GM19372 (cell line): ENCODE results near the gene CXCL14.

Source experiments
- ATAC-seq: cut with Tn5 transposase; IDR thresholded peaks from one replicate; pipeline ENCODE4 v1.9.1; 2021; ENCODE audit warnings: mild to moderate bottlenecking, low read depth, moderate library complexity; ENCODE audit not compliant: unreplicated experiment

CXCL14 gene

DNA sequence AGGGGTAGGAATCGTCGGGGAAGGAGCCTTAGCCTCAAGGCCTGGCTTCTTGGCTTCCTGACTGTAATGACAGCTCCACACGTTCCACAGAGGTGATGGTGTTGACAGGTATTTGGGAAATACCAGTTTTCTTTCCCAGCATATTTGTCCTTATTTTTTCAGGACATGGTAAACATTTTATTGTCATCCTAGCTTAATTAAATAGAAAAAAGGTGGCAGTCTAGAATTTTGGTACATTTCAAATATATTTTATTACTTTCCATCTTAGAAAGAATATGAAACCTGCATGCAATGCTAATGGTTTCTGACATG, 8.4 kb downstream of the CXCL14 start:
- no peak for ATAC-seq

DNA sequence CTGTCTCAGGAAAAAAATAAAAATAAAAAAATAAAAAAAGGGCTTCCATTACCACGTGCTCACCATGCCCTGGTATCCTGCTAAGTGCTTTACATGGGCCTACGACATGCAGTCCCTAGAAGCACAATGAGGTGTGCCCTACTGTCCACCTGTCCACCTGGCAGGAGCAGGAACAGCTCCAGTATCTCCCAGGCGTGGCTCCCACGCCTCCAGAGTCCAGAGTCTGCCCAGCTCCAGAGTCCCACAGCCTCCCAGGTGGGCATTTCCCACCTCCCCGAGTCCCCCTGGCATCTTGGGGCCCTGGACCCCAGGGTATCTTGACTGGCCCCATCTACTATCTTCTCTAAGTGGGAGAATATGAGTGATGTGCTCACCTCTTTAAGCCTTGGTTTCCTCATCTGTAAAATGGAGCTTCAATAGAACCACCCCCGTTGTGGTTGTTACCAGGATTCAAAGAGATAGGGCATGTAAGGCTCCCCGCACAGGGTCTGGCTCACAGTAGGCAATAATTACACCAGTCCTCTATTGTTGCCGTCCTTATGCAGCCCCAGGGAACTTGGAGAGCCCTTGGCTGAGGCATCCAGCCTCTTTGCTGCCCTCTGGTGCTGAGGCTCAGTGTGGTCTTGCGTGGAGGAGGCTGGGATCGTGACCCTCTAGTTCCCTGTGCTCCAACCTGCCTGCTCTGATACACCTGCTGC, 8.9 kb downstream of the CXCL14 start:
- no peak for ATAC-seq

DNA sequence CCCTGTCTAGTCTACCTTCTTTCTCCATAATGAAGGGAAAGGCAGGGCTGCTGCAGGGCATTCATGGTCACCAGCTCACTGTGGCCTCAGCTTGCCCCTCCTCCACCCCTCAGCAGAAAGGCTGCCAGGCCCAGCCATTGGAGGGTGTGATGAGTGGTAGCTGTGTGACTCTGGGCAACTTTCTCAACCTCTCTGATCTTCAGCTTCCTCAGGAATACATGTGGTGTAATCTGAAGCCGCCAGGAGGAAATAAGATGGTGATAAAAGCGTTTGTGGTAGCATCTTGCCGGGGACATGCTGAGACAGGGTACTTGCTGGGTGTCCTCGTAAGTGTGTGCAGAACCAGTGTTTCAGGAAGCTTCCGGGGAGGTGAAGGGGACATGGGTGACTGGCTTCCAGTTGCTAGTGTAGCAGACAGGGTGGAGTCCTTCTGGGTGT, 9.8 kb downstream of the CXCL14 start:
- ATAC-seq, result no peak

DNA sequence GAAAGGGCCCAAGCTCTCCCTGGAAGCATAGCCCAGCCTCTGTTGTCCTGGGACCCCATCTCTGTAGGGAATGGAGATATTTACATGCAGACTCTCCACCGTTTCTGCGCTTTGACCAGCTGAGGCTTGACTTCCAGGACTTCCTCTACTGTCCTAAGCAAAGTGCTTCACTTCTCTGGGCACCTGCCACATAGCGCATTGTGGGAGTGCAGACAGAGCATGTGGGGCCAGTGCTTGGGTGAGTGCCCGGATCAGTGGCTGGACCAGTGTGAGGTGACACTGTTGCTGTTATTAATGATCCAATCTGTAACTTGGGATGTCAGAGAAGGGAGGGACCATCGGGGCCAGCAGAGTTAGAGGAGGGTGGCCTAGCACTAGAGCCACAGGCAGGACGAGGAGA, 10.5 kb downstream of the CXCL14 start:
- ATAC-seq, result no peak

DNA sequence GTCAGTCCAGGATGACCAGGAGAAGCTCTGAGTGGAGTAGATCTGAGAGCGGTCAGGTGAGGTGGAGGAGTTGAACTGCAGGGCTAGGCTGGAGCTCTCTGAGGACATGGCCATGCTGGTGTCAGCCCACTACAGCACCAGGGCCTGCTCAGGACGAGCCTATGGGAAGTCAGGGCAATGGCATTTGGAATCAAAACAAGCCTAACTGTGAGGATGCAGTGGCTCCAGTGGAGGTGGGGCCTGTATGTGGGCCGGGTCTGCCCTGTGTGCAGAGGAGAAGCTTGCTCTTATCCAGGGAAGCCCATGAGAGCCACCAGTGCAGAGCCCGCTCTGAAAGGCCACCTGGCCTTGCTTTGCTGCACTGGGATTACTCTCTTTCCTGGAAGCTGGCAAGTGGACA, 11.1 kb downstream of the CXCL14 start:
- ATAC-seq, result no peak

DNA sequence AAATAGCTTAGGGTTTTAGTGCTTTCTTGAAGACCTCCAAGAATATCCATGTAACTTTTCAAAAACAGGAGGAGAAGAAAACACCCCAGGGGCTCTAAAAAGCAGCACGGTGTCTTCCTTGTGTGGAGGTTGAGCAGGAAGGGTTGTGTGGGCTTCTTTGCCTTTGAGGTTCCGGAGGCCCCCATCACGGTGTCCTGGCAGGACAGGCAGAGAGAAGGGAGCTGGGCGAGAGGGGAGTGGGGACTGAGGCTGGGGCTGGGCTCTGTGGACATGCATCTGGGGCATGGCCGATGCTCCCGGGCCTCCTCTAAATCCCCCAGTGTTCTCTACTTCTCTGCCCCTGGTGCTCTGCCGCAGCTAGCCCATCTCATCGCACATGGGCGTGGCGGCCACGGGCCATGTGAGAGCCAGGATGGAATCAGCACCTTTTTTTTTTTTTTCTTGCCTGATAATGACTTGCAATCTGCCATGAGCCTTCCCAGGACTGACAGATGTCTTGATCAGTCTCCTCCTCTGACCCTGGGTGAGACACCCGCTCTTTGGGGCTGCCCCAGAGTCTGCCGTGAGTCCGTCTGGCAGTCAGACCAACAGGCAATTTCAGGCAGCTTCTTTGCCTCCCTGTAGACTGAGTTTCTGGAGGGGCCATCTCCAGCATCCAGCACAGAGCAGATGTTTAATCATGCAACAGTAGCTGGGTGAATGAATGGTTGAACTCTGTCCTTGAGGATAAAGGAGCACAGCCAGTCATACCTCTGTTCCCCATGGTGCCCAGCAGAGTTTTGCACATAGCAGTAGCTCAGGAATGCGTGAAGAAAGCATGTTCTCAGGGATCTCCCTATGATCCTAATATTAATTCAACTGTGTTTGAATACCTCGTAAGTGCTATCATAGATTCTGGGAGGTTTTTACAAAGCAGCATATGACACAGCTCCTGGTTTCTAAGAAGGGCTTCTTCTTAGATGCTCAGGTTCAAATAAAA, 12.1 kb downstream of the CXCL14 start:
- ATAC-seq, result no peak

DNA sequence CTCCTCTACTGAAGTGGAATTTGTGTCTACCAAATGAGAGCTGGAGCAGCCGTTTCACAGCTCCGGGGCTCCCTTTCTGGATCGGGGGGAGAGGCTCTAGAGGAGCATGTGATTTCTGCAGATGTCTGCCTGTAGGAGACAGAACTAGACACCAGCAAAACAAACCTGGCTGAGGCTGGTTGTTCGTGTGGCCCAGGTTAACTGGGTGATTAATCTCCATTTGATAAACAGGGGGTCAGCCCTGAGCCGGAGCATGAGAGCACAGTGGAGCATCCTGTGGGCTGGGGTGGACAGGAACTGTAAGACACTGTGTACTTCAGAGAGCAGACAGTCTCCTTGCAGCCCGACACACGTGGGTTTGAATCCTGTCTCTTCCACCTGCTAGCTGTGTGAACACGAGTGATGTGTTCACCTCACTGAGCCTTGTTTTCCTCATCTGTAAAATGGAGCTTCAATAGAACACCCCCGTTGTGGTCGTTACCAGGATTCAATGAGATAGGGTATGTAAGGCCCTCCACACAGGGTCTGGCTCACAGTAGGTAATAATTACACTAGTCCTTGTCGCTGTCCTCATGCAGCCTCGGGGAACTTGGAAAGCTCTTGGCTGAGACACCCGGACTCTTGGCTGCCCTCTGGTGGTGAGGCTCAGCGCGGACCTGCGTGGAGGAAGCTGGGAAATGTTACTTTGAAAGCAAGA, 12.9 kb downstream of the CXCL14 start:
- no peak for ATAC-seq

DNA sequence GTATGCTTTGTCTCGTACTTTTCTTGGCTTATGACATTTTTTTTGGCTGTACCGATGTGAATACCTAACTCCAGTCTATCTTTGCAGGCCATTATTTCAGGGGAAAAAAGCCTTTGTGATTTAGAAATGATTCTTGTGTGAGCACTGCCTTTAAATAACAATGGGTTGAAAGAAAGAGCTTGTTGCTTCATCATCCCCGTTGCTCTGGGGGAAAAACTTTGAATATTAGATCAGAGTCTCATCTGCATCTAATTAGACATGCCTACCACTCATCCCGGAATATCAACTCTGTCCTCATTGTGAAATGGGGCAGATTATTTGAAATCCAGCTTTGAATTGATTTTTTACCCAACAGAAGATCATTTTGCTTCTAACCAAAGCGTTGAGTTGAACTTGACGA, 13.5 kb downstream of the CXCL14 start:
- ATAC-seq, result no peak

DNA sequence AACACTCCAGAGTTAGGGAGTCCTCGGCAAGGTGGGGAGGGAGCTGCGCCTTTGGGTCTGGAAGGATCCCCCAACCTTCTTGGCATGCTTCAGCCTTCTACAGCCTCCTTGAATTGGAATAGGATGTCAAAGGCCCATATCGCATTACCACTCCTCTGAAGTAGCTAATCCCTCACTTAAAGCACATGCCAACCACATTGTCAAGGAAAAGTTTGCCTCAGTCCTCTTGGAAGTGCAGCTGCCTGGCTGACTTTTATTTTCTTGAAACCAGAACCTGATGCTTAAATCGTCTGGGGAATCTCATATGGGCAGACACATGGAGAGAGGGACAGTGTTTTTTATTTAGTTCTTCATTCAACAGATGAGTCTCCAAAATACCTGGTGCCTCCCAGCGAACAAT, 14.5 kb downstream of the CXCL14 start:
- ATAC-seq, result no peak

DNA sequence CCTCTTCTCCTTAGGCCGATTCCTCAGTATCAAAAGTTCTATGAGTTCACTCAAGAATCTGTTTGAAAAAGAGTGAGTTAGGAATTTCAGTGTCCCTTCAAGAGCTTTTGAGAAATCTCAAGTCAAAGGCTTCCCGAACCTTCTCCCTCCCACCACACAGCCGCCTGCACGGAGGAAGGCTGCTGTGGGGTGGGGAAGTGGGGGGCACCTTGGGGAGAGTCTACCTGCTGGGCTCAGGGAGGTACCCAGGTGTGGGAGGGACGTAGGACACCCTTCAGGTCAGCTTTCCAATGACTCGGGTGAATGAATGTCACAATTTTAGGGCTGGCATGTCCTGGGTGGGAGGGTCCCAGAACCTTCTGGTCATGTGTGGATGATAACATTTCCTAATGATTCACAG, 17.5 kb downstream of the CXCL14 start:
- ATAC-seq, result no peak

DNA sequence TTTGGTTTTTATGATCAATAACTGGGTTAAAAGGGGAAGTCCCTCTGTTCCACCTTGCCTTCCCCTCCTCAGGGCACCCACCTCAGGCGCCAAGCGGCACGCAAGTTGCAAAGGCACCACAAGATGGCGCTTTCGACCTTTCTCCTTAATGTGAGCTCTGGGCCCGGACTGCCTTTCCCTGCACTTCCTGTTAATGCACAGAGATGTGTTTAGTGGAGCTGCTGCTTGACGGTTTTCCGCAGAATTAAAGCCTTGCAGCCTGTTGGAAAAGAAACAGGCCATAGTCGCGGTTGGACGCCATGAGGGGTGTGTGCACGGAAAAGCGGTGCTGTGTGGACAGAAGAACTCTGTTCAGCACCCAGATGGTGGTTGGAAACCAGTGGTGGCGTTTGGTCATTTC, 17.9 kb downstream of the CXCL14 start:
- ATAC-seq, result peak; percentile 97

DNA sequence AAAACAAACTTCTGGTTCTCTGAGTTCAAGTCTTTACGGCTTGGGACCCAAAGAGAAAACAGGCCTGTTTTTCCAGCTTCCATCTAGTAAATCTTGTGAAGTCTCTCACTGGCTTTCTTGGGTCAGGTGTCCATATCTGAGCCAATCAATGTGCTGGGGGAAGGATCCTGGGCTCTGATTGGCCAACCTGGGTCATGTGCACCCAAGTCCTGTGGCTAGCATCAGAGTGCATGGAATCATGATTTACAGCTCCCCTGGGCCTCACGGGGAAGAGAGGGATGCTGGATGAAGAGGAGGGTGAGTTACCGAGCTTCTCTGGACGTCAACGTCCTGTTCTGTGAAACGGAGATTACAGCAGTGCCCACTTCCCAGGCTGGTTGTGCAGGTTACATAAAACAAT, 19.4 kb downstream of the CXCL14 start:
- ATAC-seq, result no peak

DNA sequence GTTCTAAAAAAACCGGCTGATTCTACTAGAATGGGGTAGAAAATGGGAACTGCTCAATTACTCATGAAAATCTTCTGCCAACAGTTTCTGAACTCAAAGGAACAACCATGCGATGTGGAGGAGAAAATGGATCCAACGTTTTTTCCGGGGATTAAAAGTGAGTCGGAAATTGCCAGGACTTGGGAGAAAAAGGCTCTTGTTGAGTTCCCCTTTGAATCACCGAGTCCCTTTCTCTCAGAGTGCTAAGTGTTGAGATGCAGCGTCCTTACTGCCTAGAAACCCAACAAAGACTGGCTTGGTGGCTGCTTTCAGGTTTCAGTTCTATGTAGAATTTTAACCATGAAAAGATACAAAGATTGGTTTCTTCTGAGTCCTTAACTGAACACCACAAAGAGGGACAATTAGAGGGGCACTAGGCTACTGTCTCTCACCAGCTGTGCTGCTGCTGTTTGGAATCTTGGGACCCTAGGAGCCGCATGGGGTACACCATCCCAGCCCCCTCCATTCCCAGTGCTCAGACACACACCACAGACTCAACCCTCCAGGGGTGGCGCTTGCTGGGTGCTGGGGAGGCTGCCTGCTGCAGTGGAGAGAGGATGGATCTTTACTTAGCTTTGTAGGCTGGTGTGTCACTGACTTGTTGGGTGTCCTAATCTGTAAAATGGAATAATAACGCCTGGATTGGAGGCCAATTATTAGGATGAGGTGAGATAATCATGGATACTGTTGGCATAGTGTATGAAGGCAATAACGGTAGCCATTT, 21.5 kb downstream of the CXCL14 start:
- no peak for ATAC-seq

DNA sequence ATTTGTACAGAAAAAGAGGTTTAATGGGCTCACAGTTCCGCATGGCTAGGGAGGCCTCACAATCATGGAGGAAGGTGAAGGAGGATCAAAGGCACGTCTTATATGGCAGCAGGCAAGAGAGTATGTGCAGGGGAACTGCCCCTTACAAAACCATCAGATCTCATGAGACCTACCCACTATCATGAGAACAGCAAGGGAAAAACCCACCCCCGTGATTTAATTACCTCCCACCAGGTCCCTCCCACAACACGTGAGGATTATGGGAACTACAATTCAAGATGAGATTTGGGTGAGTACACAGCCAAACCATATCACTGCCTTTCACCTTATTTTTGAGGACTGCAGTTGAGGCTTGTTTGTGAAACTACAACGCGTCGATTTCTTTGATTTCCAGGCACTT, 22.2 kb downstream of the CXCL14 start:
- no peak for ATAC-seq

DNA sequence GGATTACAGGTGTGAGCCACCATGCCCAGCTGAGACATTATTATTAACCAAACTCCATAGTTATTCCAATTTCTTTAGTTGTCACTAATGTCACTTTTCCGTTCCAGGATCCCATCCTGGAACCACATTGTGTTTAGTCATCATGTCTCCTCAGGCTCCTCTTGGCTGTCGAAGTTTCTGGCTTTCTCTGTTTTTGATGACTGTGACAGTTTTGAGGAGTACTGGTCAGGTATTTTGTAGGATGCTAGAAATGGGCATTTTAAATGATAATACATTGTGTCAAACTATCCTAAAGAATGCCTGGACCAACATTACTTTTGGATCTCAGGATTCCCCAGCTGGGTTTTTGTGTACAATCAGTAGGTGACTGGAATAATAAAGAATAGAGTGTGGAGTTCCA, 23.3 kb downstream of the CXCL14 start:
- no peak for ATAC-seq

DNA sequence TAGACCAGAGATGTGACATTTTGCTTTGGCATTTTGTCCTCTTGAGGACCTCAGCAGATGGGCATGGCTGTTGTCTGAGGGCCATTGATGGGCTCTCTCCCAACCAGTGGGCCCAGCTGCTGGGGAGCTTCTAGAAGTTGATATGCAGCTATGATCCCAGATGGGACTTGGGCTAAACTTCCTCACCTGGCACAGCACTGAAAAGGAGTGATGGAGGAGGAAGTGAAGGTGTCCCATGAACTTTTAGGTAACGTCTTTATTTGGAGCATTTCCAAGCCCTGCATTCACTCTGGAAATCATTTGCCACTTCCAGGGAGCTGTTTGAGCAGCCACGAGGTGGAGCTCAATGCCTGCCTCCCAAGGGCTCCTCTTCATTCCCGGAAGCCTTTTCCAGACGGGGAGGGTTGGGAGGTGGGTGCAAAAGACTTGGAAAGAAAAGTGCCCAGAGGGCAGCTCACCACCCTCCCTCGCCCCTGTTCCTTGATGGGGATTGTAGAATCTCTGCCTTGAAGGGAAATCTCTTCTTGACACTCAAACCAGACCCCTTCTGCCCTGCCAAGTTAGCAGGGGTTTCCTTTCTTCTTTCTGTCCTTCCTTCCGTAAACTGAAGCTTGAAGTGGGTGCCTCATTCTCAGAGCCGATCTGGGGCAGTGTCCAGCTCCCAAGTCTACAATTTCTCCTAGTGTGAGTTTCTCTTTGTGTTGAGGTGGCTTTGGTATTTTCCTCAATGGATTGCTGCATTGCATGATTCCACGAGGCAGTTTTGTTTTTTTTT, 24.9 kb downstream of the CXCL14 start:
- ATAC-seq, result no peak

DNA sequence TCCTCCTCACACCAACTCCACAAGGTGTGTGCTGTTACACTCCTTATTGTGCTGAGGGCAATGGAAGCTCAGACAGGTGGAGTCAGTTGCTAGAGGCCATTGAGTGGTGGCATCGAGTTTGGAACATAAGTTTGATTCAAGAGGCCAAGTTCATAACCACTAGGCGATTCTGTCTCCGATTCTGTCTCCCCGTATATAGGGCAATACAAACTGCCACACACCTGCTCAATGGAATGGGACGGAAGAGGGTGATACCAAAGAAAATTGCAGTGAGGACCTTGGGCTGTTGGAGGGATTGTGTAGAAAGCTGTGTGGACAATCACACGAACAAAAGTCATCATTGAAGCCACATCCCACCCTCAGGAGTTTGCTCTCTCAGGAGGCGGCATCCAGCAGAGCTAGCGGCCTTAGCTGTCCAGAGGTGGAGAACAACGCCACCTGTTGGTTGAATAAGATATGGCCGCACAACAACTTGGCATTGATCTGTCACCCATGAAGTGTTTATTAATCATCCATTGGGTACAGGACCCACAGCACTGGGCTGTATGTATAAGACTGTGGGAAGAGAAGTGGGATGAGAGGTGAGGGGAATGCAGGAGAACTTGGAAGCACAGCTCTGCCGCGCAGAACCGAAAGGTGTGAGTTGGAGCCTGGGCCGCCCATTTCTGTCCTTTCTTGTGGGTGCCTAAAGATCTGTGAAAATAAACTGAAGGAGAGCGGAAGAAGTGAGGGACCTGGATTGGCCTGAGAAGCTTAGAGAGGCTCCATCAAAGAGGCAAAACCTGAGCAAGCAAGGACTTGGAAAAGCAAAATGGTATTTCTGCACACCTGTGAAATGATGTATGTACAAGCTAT, 27.0 kb downstream of the CXCL14 start:
- ATAC-seq, result peak; percentile 86

DNA sequence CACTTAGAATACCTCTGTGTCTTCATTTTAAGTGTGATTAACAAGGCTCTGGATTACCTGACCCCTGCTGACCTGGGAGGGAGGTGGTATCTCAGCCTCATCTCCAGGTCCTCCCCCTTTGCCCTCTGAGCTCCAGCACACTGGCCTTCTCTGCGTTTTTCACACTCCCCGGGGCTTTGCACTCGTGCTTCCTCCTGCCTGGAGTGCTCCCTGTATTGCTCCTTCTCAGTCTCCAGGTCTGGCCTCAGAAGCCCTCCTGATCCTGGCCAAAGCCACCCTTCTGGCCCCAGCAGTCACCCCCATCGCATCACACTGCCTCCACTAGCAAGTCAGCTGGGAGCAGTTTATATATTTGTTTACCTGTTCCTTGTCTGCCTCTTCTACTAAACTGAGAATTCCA, 29.4 kb downstream of the CXCL14 start:
- no peak for ATAC-seq
